NCI-H2081 (cell line): Measurements from ENCODE around the gene GPR31.

Source experiments
- DNase-seq, 2 experiments: peaks; one replicate each; lab custom pipeline; 2025; lab: John Stamatoyannopoulos, UW

GPR31 gene

GRCh38 chr6:167137881-167138280, 19.9 kb downstream of the GPR31 start:
- DNase-seq: no peak

- no peak for DNase-seq
These were observed 20.7 kb downstream of the GPR31 start for GRCh38 chr6:167137081-167137480.

- DNase-seq: no peak
These were observed 21.4 kb downstream of the GPR31 start for GRCh38 chr6:167136376-167136775.

- DNase-seq: no peak
These were observed 23.1 kb downstream of the GPR31 start for GRCh38 chr6:167134448-167135328.

- DNase-seq: no peak
These were observed 26.8 kb downstream of the GPR31 start for GRCh38 chr6:167130712-167131684.

GRCh38 chr6:167130008-167130677, 27.6 kb downstream of the GPR31 start:
- DNase-seq: no peak

GRCh38 chr6:167129562-167129961, 28.2 kb downstream of the GPR31 start:
- DNase-seq: no peak

GRCh38 chr6:167129159-167129558, 28.6 kb downstream of the GPR31 start:
- no peak for DNase-seq

GRCh38 chr6:167127785-167128531, 29.8 kb downstream of the GPR31 start:
- DNase-seq: no peak

- no peak for DNase-seq
These were observed 31.9 kb downstream of the GPR31 start for GRCh38 chr6:167125855-167126349.

GRCh38 chr6:167125410-167125809, 32.4 kb downstream of the GPR31 start:
- no peak for DNase-seq

GRCh38 chr6:167124753-167125152, 33.0 kb downstream of the GPR31 start:
- DNase-seq: no peak

- DNase-seq: no peak
These were observed 34.7 kb downstream of the GPR31 start, which contains the start of gene CCR6 for GRCh38 chr6:167122827-167123657. Gene CCR6 (plus strand): TSS chr6:167123096. CDS start chr6:167136135, 13,039 bp downstream.

- no peak for DNase-seq
These were observed 35.5 kb downstream of the GPR31 start for GRCh38 chr6:167122041-167122826.

- no peak for DNase-seq
These were observed 36.4 kb downstream of the GPR31 start for GRCh38 chr6:167121335-167121841.

- no peak for DNase-seq
These were observed 37.2 kb downstream of the GPR31 start for GRCh38 chr6:167120583-167120903.

- DNase-seq: no peak
These were observed 37.9 kb downstream of the GPR31 start for GRCh38 chr6:167119670-167120582.

- no peak for DNase-seq
These were observed 38.9 kb downstream of the GPR31 start for GRCh38 chr6:167118839-167119238.
